CD8-positive, alpha-beta memory T cell (primary cell): ENCODE results near the gene RET. TPM values are rescaled to one million over a fixed set of nuclear protein-coding genes. Genes with fewer than 3 reads are reported as not detected.
A peak's percentile ranks its signal among the peaks of the same experiment; 100 is the strongest.

ENCODE experiments used
- CTCF ChIA-PET: fragments of 350-600 bp; sonication (Branson Sonifier 250); formaldehyde crosslinking; loops from one replicate; lab custom pipeline; 2021; ENCODE audit warnings: antibody characterized with exemption; lab: Charles Lee
- POLR2A ChIA-PET: fragments of 350-600 bp; sonication (Branson Sonifier 250); formaldehyde crosslinking; loops from one replicate; lab custom pipeline; 2021; ENCODE audit warnings: antibody characterized with exemption; lab: Charles Lee
- DNase-seq, 5 donors: peaks; one replicate each; pipeline versions ENCODE4 v3.0.0 to v3.0.0-alpha.2; 2020 to 2022; ENCODE audit warnings: mixed read lengths in 1 of 5
- H3K27ac ChIP-seq: one replicate; pipeline ENCODE4 v1.7.0; 2013; ENCODE audit warnings: low read depth, mild to moderate bottlenecking, low read length, moderate library complexity
- H3K27me3 ChIP-seq: 2 replicates; pipeline ENCODE4 v1.7.0; 2013; ENCODE audit warnings: low read length, mild to moderate bottlenecking; ENCODE audit not compliant: insufficient read depth, poor library complexity, severe bottlenecking
- H3K36me3 ChIP-seq: 2 replicates; pipeline ENCODE4 v1.7.0; 2013; ENCODE audit warnings: mild to moderate bottlenecking, low read length, moderate library complexity; ENCODE audit not compliant: insufficient read depth
- H3K4me1 ChIP-seq: 2 replicates; pipeline ENCODE4 v1.7.0; 2013; ENCODE audit warnings: mild to moderate bottlenecking, low read length, moderate library complexity; ENCODE audit not compliant: insufficient read depth
- H3K4me3 ChIP-seq: 2 replicates; pipeline ENCODE4 v1.7.0; 2013; ENCODE audit warnings: mild to moderate bottlenecking, low read length
- H3K9me3 ChIP-seq: 2 replicates; pipeline ENCODE4 v1.7.0; 2013; ENCODE audit warnings: mild to moderate bottlenecking, low read length
- H3K27ac Mint-ChIP-seq, 8 donors: one replicate each; pipeline ENCODE4 v1.8.0; 2020 to 2021; ENCODE audit warnings: mixed read lengths in 8 of 8, mild to moderate bottlenecking in 6 of 8, inconsistent platforms in 3 of 8, moderate library complexity in 3 of 8
- H3K27me3 Mint-ChIP-seq, 2 donors: one replicate each; pipeline ENCODE4 v1.8.0; 2020 to 2021; ENCODE audit warnings: mixed read lengths in 2 of 2, mild to moderate bottlenecking in 1 of 2, moderate library complexity in 1 of 2
- H3K36me3 Mint-ChIP-seq, 3 donors: one replicate each; pipeline ENCODE4 v1.8.0; 2020 to 2021; ENCODE audit warnings: mixed read lengths in 3 of 3, inconsistent platforms in 1 of 3, mild to moderate bottlenecking in 1 of 3
- H3K4me1 Mint-ChIP-seq, 3 donors: one replicate each; pipeline ENCODE4 v1.8.0; 2020 to 2021; ENCODE audit warnings: mixed read lengths in 3 of 3, inconsistent platforms in 1 of 3, mild to moderate bottlenecking in 1 of 3
- H3K4me3 Mint-ChIP-seq, 7 donors: one replicate each; pipeline ENCODE4 v1.8.0; 2020 to 2021; ENCODE audit warnings: mixed read lengths in 7 of 7, mild to moderate bottlenecking in 6 of 7, moderate library complexity in 4 of 7, inconsistent platforms in 2 of 7
- H3K9me3 Mint-ChIP-seq, 5 donors: one replicate each; pipeline ENCODE4 v1.8.0; 2020 to 2022; ENCODE audit warnings: mixed read lengths in 5 of 5, mild to moderate bottlenecking in 3 of 5, moderate library complexity in 2 of 5, inconsistent platforms in 1 of 5
- polyA plus RNA-seq: library from polyadenylated mRNA; unstranded; fragments of 300-500 nt; fragmentation: Illumina TruSeq; gene quantifications from one replicate; pipeline ENCODE4 v1.2.3, GENCODE V29; 2021
- total RNA-seq, 2 experiments: library from RNA; stranded (reverse); gene quantifications; one replicate each; pipeline ENCODE4 v1.2.3, GENCODE V29; 2021

Gene RET
- total and polyA plus RNA-seq, 3 experiments from 2014 or later: 0.06 to 0.24 TPM; not detected in 1

DNA sequence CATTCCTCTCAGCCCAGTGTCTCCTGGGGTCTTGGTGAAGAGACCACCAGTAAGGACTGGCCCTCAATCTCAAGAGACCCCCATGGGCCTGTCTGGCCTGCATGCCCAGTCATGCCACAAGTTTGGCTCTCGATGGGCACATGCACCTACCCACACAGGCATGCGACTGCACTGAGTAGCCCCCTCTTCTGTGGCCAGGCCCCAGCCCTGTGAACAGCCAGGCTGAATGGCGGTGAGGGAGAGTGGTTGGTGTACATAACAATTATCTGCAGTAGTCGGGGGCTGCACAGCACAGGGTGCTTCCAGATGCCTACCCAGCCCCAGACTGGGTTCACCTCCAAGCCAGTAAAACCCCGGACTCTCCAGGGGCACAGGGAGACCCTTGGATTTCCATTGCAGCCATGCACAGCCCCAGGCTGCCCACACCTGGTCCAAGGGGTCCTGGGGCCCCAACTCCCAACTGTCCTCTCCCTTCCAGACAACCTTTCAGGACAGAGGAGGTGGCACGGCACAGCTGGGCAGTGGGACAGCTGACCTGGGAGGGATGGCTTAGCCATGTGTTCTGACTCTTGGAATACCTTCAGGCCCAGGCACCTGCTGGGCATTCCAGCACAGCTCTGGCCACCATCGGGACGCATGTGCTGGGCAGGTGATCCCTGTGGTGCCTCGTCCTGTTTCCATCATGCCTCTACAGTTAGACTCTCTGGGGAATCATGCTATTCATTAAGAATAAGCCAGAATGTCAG is 40.3 kb downstream of the RET start:
- no peaks in the 10 kb centered on the region for H3K9me3 Mint-ChIP-seq
- Histone ChIP-seq H3K4me1 (peaks cover 18% of the 10 kb centered on the region), H3K27me3 (no peaks in the 10 kb centered on the region), H3K9me3 (no peaks in the 10 kb centered on the region), H3K36me3 (no peaks in the 10 kb centered on the region), H3K27ac (no peak overlapping the region), H3K4me3 (no peak overlapping the region)
- ChIA-PET POLR2A (no interaction called here), CTCF (no interaction called here)
- peaks cover 0 to 2% of the 10 kb centered on the region in 2 donors for H3K27me3 Mint-ChIP-seq
- H3K36me3 Mint-ChIP-seq: no peaks in the 10 kb centered on the region
- peak overlapping the region in 2 of 8 donors; percentile 17 to 19 for H3K27ac Mint-ChIP-seq
- H3K4me3 Mint-ChIP-seq: no peak overlapping the region
- peaks cover 20 to 22% (median 21%) of the 10 kb centered on the region in 3 donors for H3K4me1 Mint-ChIP-seq
- DNase-seq: peak in 1 of 5 donors; percentile 20

DNA sequence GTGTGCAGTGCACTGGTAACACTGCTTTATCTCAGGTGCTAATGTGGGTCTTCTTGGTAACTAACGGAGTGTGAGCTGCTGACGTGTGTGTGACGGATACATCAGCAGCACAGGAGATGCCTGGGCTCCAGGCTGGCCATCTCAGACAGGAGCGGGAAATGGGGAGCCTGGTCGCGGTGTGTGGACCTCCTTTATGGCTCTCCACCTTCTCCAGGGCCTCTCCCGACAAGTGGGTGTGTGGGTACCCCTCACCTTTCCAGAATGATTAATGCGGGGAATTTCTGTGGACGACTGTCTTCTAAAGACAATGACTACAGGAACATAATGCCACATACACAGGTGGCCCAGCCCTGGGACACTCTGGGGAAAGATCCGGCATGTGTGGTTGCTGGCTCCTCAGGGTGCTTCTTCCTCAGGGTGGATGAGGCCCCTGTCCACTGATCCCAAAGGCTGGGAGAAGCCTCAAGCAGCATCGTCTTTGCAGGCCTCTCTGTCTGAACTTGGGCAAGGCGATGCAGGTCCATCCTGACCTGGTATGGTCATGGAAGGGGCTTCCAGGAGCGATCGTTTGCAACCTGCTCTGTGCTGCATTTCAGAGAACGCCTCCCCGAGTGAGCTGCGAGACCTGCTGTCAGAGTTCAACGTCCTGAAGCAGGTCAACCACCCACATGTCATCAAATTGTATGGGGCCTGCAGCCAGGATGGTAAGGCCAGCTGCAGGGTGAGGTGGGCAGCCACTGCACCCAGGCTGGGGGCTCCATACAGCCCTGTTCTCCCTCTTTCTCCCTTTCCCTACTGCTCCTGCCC is 41.1 kb downstream of the RET start:
- peak overlapping the region in 1 of 8 donors; percentile 17 for H3K27ac Mint-ChIP-seq
- H3K4me1 ChIP-seq: peaks cover 18% of the 10 kb centered on the region
- H3K36me3 Mint-ChIP-seq: no peaks in the 10 kb centered on the region
- ChIA-PET CTCF (no interaction called here), POLR2A (no interaction called here)
- no peak overlapping the region for H3K27ac ChIP-seq
- H3K27me3 ChIP-seq: no peaks in the 10 kb centered on the region
- no peak overlapping the region for H3K4me3 ChIP-seq
- H3K9me3 Mint-ChIP-seq: no peaks in the 10 kb centered on the region
- peak in 1 of 5 donors; percentile 37 for DNase-seq
- H3K4me3 Mint-ChIP-seq: no peak overlapping the region
- H3K9me3 ChIP-seq: no peaks in the 10 kb centered on the region
- H3K36me3 ChIP-seq: no peaks in the 10 kb centered on the region
- H3K27me3 Mint-ChIP-seq: peaks cover 0 to 2% of the 10 kb centered on the region in 2 donors
- H3K4me1 Mint-ChIP-seq: peaks cover 22 to 26% (median 23%) of the 10 kb centered on the region in 3 donors

DNA sequence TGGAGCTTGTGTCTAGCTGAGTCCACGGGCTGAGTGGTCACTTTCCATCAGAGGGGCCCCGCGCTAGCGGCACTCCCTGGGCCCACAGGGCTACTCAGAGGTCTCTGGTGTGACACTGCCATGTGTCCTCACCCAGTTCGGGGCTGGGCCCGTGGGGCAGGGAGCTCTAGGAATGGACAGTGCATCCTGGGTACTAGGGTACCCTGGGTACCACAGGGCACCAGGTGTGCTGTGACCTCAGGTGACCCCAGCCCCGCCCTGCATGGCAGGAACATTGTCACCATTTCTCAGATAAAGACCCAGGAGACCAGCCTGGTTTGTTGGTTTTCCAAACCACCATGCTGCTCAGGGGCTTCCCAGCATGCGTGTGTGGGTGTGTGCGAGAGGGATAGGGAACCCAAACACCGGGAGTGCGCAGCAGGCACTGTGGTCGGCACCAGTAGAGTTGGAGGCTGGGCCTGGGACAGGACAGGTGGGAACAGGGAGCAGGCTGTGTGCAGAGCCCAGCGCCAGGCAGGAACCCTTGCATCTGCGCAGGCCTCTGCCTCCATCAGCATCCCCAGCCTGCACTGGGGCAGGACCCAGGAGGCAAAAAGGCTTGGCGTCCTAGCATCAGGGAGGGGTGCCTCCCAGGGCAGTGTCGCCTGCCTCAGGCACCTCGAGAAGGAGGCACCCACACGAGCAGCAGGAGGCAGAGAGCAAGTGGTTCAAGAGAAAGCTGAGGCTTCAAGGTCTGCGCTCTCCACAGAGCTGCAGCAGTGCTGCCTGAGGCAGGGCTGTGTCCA is 42.0 kb downstream of the RET start:
- H3K9me3 ChIP-seq: no peaks in the 10 kb centered on the region
- H3K27me3 ChIP-seq: no peaks in the 10 kb centered on the region
- H3K4me1 Mint-ChIP-seq: peaks cover 22 to 26% (median 23%) of the 10 kb centered on the region in 3 donors
- POLR2A ChIA-PET: no interaction called here
- H3K27me3 Mint-ChIP-seq: peaks cover 0 to 2% of the 10 kb centered on the region in 2 donors
- H3K4me3 Mint-ChIP-seq: no peak overlapping the region
- no peaks in the 10 kb centered on the region for H3K36me3 ChIP-seq
- H3K9me3 Mint-ChIP-seq: no peaks in the 10 kb centered on the region
- H3K4me3 ChIP-seq: no peak overlapping the region
- CTCF ChIA-PET: no interaction called here
- peak in 1 of 5 donors; percentile 43 for DNase-seq
- H3K27ac ChIP-seq: no peak overlapping the region
- H3K36me3 Mint-ChIP-seq: no peaks in the 10 kb centered on the region
- peak overlapping the region in 1 of 8 donors; percentile 65 for H3K27ac Mint-ChIP-seq
- H3K4me1 ChIP-seq: peaks cover 18% of the 10 kb centered on the region

DNA sequence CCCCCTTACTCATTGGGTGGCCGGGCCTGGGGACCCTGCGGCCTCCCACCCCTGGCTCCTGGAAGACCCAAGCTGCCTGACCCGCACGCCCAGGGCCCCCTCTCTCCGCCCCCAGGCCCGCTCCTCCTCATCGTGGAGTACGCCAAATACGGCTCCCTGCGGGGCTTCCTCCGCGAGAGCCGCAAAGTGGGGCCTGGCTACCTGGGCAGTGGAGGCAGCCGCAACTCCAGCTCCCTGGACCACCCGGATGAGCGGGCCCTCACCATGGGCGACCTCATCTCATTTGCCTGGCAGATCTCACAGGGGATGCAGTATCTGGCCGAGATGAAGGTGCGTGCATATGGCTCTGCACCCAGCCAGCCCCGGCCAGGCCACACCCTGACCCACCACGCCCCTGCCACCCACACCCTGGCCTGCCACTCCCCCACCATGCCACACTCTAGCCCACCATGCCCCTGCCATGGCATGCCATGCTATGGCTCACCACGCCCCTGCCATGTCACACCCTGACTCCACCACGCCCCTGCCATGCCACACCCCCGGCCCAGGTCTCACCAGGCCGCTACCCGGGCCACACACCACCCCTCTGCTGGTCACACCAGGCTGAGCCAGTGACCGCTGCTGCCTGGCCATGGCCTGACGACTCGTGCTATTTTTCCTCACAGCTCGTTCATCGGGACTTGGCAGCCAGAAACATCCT is 42.7 kb downstream of the RET start:
- POLR2A ChIA-PET: interaction anchor here (0.6 to 2.7 kb wide), 2 partner anchors 10 to 19 kb away, joined by 3 to 12 read pairs; partner anchors contain the start of gene CSGALNACT2
- CTCF ChIA-PET: interaction anchor here (1.9 kb wide), 1 partner anchor 13 kb away, joined by 6 read pairs; no protein-coding TSS in a partner anchor
- Mint-ChIP-seq H3K36me3 (no peaks in the 10 kb centered on the region), H3K4me1 (peaks cover 22 to 26% (median 23%) of the 10 kb centered on the region in 3 donors), H3K27ac (peak overlapping the region in 4 of 8 donors; percentile 46 to 92 (median 84)), H3K27me3 (peaks cover 0 to 2% of the 10 kb centered on the region in 2 donors), H3K9me3 (no peaks in the 10 kb centered on the region), H3K4me3 (no peak overlapping the region)
- Histone ChIP-seq H3K27ac (no peak overlapping the region), H3K9me3 (no peaks in the 10 kb centered on the region), H3K27me3 (no peaks in the 10 kb centered on the region), H3K4me3 (no peak overlapping the region), H3K4me1 (peaks cover 18% of the 10 kb centered on the region), H3K36me3 (no peaks in the 10 kb centered on the region)
- DNase-seq: peak in 1 of 5 donors; percentile 44

DNA sequence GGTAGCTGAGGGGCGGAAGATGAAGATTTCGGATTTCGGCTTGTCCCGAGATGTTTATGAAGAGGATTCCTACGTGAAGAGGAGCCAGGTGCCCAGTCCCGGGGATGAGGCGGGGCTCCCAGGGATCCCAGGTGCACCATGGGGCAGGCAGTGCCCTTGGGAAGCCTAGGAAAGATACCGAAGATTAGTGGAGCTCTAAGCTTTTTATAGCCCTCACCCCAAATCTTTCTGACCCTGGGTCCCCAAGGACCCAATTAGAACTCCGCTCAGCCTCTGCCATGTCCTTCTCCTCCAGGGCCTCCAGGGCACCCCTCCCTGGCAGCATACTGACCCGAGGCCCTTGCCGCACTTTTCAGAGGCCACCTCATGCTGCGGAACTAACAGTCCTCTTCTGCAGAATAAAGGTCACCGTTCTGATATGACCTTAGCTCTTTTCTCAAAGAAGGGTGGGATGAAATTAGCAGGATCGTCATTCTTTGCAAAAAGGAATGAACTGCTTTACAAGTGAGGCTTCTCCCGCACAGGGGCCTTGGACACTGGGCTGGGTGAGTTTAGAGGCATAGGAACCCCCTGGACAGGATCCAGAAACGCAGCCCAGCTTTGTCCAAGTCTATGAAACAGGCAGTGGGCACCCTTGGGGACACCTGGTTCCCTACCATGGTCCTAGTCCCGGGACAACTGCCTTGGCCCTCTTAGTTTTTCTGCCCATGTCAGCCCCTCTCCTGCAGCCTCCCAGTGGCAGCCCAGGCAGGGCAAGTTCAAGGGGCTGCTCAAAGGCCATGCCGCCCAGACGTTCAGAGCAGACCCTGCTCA is 43.5 kb downstream of the RET start:
- H3K27ac ChIP-seq: no peak overlapping the region
- Mint-ChIP-seq H3K4me1 (peaks cover 22 to 26% (median 23%) of the 10 kb centered on the region in 3 donors), H3K36me3 (no peaks in the 10 kb centered on the region), H3K4me3 (peak overlapping the region in 5 of 7 donors; percentile 45 to 75 (median 70)), H3K9me3 (no peaks in the 10 kb centered on the region), H3K27ac (peak overlapping the region; percentile 70 to 95 (median 89)), H3K27me3 (peaks cover 0 to 2% of the 10 kb centered on the region in 2 donors)
- ChIA-PET POLR2A (interaction anchor here (0.6 to 2.7 kb wide), 4 partner anchors 9 to 20 kb away, joined by 3 to 12 read pairs (median 3); partner anchors contain the start of gene CSGALNACT2), CTCF (interaction anchor here (1.1 to 1.9 kb wide), 3 partner anchors 14 to 85 kb away, joined by 3 to 6 read pairs (median 4); no protein-coding TSS in a partner anchor)
- no peaks in the 10 kb centered on the region for H3K9me3 ChIP-seq
- no peaks in the 10 kb centered on the region for H3K27me3 ChIP-seq
- DNase-seq: peak in 1 of 5 donors; percentile 42
- no peak overlapping the region for H3K4me3 ChIP-seq
- H3K4me1 ChIP-seq: peaks cover 18% of the 10 kb centered on the region
- no peaks in the 10 kb centered on the region for H3K36me3 ChIP-seq

DNA sequence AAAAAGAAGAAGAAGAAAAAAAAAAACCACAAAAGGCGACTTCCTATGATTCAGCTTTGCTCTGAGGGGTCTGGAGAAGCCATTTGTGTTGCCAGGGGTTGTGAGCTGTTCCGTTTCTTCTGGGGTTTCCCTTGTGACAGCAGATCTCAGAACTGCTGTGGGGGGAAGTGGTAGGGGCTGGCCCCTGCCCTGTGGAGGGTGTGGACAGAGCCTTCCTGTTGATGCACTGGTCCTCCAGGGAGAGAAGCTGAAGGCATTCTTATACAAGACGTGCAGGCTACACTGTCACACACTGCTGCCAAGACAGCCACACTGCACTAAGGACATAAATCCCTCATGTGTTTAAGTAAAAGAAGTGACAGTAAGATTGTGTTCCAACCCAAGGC is 44.1 kb downstream of the RET start:
- H3K4me1 Mint-ChIP-seq: peaks cover 23 to 26% (median 24%) of the 10 kb centered on the region in 3 donors
- Histone ChIP-seq H3K4me1 (peaks cover 18% of the 10 kb centered on the region), H3K36me3 (no peaks in the 10 kb centered on the region), H3K27ac (no peak overlapping the region), H3K27me3 (no peaks in the 10 kb centered on the region), H3K4me3 (peak overlapping the region; percentile 24), H3K9me3 (no peaks in the 10 kb centered on the region)
- peaks cover 0 to 2% of the 10 kb centered on the region in 2 donors for H3K27me3 Mint-ChIP-seq
- H3K27ac Mint-ChIP-seq: peak overlapping the region in 7 of 8 donors; percentile 70 to 95 (median 90)
- DNase-seq: peak in 4 of 5 donors; percentile 14 to 71 (median 38)
- peak overlapping the region in 5 of 7 donors; percentile 45 to 75 (median 70) for H3K4me3 Mint-ChIP-seq
- H3K36me3 Mint-ChIP-seq: no peaks in the 10 kb centered on the region
- no peaks in the 10 kb centered on the region for H3K9me3 Mint-ChIP-seq
- ChIA-PET CTCF (interaction anchor here (1.1 to 1.9 kb wide), 4 partner anchors 15 to 84 kb away, joined by 3 to 6 read pairs (median 4); partner anchors contain the start of gene CSGALNACT2), POLR2A (interaction anchor here (0.8 to 2.7 kb wide), 3 partner anchors 8 to 19 kb away, joined by 3 to 12 read pairs (median 3); partner anchors contain the start of gene CSGALNACT2)
